Ishikawa (cell line): ENCODE data around the gene SLAIN1.

ENCODE experiments used
- CEBPB ChIP-seq: IDR thresholded peaks from 2 replicates; pipeline ENCODE4 v1.6.1; 2012
- CREB1 ChIP-seq: IDR thresholded peaks from 2 replicates; pipeline ENCODE4 v1.6.1; 2012; ENCODE audit warnings: low read depth
- EGR1 ChIP-seq: IDR thresholded peaks from 2 replicates; pipeline ENCODE4 v1.6.1; 2012
- EP300 ChIP-seq: IDR thresholded peaks from 2 replicates; pipeline ENCODE4 v1.6.1; 2012; ENCODE audit warnings: borderline replicate concordance
- FOXM1 ChIP-seq: IDR thresholded peaks from 2 replicates; pipeline ENCODE4 v1.6.1; 2012; ENCODE audit warnings: low read depth, borderline replicate concordance
- NFIC ChIP-seq: IDR thresholded peaks from 2 replicates; pipeline ENCODE4 v1.6.1; 2012
- RAD21 ChIP-seq: IDR thresholded peaks from 2 replicates; pipeline ENCODE4 v1.6.1; 2012; ENCODE audit warnings: low read depth
- TAF1 ChIP-seq: IDR thresholded peaks from 2 replicates; pipeline ENCODE4 v1.6.1; 2012; ENCODE audit warnings: low read depth, mild to moderate bottlenecking
- TCF12 ChIP-seq: IDR thresholded peaks from 2 replicates; pipeline ENCODE4 v1.6.1; 2012; ENCODE audit warnings: low read depth
- TEAD4 ChIP-seq: IDR thresholded peaks from 2 replicates; pipeline ENCODE4 v1.6.1; 2012
- YY1 ChIP-seq: IDR thresholded peaks from 2 replicates; pipeline ENCODE4 v1.6.1; 2012; ENCODE audit warnings: low read depth
- ZBTB7A ChIP-seq: IDR thresholded peaks from 2 replicates; pipeline ENCODE4 v1.6.1; 2012; ENCODE audit warnings: low read depth
- TF ChIP-seq, protein P1 (sequence below): IDR thresholded peaks from 2 replicates; pipeline ENCODE4 v1.6.1; 2012
- TF ChIP-seq, protein P2 (sequence below): IDR thresholded peaks from 2 replicates; pipeline ENCODE4 v1.6.1; 2012; ENCODE audit warnings: low read depth, mild to moderate bottlenecking
- TF ChIP-seq, protein P3 (sequence below): IDR thresholded peaks from 2 replicates; pipeline ENCODE4 v1.6.1; 2012

The SLAIN1 gene

DNA sequence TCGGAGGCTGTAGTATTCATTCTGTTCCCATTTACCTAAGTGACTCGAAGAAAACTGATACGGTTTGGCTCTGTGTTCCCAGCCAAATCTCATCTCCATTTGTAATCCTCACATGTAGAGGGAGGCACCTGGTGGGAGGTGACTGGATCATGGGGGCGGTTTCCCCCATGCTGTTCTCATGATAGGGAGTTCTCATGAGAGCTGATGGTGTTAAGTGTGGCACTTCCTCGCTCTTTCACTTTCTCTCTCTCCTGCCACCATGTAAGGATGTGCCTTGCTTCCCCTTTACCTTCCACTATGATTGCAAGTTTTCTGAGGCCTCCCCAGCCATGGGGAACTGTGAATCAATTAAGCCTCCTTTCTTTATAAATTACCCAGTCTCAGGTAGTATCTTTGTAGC is 23.5 kb downstream of the SLAIN1 start:
- TF ChIP-seq EGR1, result no peak
- no peak for TF ChIP-seq RAD21
- TF ChIP-seq TCF12, result no peak
- TF ChIP-seq CEBPB, result no peak
- TF ChIP-seq EP300, result no peak
- no peak for TF ChIP-seq YY1
- TF ChIP-seq CREB1, result no peak
- TF ChIP-seq, protein P1, sequence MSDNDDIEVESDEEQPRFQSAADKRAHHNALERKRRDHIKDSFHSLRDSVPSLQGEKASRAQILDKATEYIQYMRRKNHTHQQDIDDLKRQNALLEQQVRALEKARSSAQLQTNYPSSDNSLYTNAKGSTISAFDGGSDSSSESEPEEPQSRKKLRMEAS, result no peak
- TF ChIP-seq FOXM1, result no peak

DNA sequence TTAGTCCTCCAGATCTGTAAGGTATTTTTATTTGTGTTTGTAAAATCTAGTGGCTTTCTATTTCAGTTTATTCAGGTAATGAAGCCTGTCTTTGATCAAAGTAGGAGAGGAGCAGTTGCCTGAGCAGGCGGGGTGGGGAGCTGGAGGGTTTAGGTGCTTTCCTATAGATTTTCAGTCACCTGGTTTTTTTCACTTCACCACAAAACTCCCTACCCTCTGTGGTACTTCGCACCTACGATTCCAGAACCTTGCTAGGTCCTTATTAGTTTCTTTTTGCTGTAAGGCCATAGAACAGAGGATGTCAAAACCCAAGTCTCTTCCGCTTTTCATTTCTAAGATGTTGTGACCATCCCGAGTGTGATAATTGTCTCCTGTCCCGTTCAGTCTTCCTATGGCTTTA is 26.6 kb downstream of the SLAIN1 start:
- TF ChIP-seq, protein P2, sequence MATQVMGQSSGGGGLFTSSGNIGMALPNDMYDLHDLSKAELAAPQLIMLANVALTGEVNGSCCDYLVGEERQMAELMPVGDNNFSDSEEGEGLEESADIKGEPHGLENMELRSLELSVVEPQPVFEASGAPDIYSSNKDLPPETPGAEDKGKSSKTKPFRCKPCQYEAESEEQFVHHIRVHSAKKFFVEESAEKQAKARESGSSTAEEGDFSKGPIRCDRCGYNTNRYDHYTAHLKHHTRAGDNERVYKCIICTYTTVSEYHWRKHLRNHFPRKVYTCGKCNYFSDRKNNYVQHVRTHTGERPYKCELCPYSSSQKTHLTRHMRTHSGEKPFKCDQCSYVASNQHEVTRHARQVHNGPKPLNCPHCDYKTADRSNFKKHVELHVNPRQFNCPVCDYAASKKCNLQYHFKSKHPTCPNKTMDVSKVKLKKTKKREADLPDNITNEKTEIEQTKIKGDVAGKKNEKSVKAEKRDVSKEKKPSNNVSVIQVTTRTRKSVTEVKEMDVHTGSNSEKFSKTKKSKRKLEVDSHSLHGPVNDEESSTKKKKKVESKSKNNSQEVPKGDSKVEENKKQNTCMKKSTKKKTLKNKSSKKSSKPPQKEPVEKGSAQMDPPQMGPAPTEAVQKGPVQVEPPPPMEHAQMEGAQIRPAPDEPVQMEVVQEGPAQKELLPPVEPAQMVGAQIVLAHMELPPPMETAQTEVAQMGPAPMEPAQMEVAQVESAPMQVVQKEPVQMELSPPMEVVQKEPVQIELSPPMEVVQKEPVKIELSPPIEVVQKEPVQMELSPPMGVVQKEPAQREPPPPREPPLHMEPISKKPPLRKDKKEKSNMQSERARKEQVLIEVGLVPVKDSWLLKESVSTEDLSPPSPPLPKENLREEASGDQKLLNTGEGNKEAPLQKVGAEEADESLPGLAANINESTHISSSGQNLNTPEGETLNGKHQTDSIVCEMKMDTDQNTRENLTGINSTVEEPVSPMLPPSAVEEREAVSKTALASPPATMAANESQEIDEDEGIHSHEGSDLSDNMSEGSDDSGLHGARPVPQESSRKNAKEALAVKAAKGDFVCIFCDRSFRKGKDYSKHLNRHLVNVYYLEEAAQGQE, result no peak
- TF ChIP-seq YY1 (no peak), TCF12 (no peak), TEAD4 (no peak), CREB1 (no peak), NFIC (no peak), CEBPB (no peak)

DNA sequence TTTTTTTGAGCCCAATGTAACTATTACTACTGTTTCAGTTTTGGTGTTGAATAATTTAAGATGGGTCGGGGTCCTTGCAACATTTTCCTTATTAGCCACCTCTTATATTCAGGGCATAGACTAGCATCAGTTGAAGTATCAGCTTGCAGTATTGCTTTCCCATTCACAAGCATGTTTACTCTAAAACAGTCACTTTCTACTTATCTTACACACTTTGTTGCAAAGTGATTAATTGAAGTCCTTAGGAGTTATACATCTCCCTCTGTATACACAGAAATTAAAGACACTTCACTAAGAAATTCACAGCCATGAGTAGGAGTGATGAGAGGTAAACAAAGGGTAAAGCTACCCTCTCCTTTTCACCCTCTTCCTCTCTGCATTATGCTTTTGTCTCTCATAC is 27.6 kb downstream of the SLAIN1 start:
- TF ChIP-seq, protein P1, result no peak
- TF ChIP-seq ZBTB7A, result no peak
- no peak for TF ChIP-seq CEBPB
- TF ChIP-seq NFIC, result no peak
- no peak for TF ChIP-seq RAD21
- no peak for TF ChIP-seq TAF1
- no peak for TF ChIP-seq CREB1
- no peak for TF ChIP-seq EP300
- TF ChIP-seq FOXM1, result no peak
- no peak for TF ChIP-seq TEAD4
- no peak for TF ChIP-seq EGR1
- TF ChIP-seq, protein P3, sequence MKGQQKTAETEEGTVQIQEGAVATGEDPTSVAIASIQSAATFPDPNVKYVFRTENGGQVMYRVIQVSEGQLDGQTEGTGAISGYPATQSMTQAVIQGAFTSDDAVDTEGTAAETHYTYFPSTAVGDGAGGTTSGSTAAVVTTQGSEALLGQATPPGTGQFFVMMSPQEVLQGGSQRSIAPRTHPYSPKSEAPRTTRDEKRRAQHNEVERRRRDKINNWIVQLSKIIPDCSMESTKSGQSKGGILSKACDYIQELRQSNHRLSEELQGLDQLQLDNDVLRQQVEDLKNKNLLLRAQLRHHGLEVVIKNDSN, result no peak
- TF ChIP-seq, protein P2, result no peak

DNA sequence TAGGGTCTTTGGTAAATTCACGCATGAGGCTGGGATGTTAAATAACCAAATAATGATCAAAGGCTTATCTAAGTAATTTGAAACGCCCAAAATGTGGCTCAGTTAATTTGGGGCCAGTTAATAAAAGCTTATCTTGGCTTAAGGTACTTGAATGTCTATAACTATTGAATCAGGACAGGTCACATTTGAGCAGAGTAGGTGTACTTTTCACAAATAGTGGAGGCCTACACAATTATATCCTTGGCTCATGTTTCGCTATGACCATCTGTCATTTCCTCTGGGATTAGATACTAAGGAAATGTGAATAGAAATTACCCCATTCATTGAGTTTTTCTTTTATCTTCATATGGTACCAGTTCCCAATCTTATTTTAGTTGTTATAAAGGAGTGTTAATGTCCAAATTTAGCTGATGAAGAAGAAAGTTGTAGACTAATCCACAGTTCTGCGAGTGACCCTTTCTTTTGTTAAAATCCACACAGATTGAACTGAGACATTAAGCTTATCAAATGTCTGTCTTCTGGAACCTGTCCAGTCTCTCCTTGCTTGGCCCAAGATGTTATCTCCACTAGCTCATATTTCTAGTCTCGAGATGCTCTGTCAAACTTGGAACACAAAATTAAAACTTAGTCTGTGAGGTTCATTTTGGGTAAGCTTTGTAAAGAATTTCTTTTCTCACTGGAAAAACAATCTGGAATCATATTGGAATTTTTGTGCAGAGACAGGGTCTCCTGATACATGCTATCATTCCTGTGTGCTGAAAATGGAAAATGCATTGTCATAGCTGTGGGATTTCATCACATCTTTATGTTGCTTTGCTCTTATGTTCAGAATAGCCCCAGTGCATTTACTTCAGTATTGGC is 31.0 kb downstream of the SLAIN1 start:
- TF ChIP-seq TAF1 (no peak), TCF12 (no peak), ZBTB7A (no peak), YY1 (no peak), CREB1 (no peak), EP300 (no peak)
- TF ChIP-seq, protein P1, result no peak
- TF ChIP-seq, protein P2, result no peak
